HG02852 (cell line): ENCODE data around the gene ADAMTS17.

Experiments
- ATAC-seq: cut with Tn5 transposase; IDR thresholded peaks from one replicate; pipeline ENCODE4 v1.9.1; 2021; ENCODE audit warnings: mild to moderate bottlenecking, moderate library complexity; ENCODE audit not compliant: unreplicated experiment

The ADAMTS17 gene

GRCh38 chr15:100033140-100033857, 308.5 kb downstream of the ADAMTS17 start:
- ATAC-seq: no peak

GRCh38 chr15:100032358-100033085, 309.3 kb downstream of the ADAMTS17 start:
- no peak for ATAC-seq

GRCh38 chr15:100031665-100032357, 310.0 kb downstream of the ADAMTS17 start:
- no peak for ATAC-seq

GRCh38 chr15:100030586-100031229, 311.1 kb downstream of the ADAMTS17 start:
- ATAC-seq: no peak

GRCh38 chr15:100029868-100030479, 311.8 kb downstream of the ADAMTS17 start:
- ATAC-seq: no peak

GRCh38 chr15:100029045-100029444, 312.7 kb downstream of the ADAMTS17 start:
- ATAC-seq: no peak

- no peak for ATAC-seq
Measured at GRCh38 chr15:100026041-100026440, 315.7 kb downstream of the ADAMTS17 start.

GRCh38 chr15:100022806-100023205, 319.0 kb downstream of the ADAMTS17 start:
- ATAC-seq: no peak

GRCh38 chr15:100022391-100022790, 319.4 kb downstream of the ADAMTS17 start:
- ATAC-seq: no peak

GRCh38 chr15:100021653-100022052, 320.1 kb downstream of the ADAMTS17 start:
- no peak for ATAC-seq

- no peak for ATAC-seq
Measured at GRCh38 chr15:100020614-100021013, 321.2 kb downstream of the ADAMTS17 start.

GRCh38 chr15:100020189-100020588, 321.6 kb downstream of the ADAMTS17 start:
- no peak for ATAC-seq

GRCh38 chr15:100019601-100020000, 322.2 kb downstream of the ADAMTS17 start:
- ATAC-seq: no peak

- ATAC-seq: no peak
Measured at GRCh38 chr15:100018191-100018590, 323.6 kb downstream of the ADAMTS17 start.

GRCh38 chr15:100017140-100017539, 324.6 kb downstream of the ADAMTS17 start:
- ATAC-seq: no peak

- no peak for ATAC-seq
Measured at GRCh38 chr15:100016632-100017031, 325.1 kb downstream of the ADAMTS17 start.

GRCh38 chr15:100011235-100011634, 330.5 kb downstream of the ADAMTS17 start:
- ATAC-seq: no peak

- ATAC-seq: no peak
Measured at GRCh38 chr15:100009372-100009771, 332.4 kb downstream of the ADAMTS17 start.

- ATAC-seq: no peak
Measured at GRCh38 chr15:100008258-100008657, 333.5 kb downstream of the ADAMTS17 start.

GRCh38 chr15:100007609-100008008, 334.2 kb downstream of the ADAMTS17 start:
- ATAC-seq: no peak

GRCh38 chr15:100005715-100006114, 336.1 kb downstream of the ADAMTS17 start:
- ATAC-seq: no peak
